Activated naive CD4-positive, alpha-beta T cell treated with anti-CD3 and anti-CD28 coated beads, Interleukin-2, amount 50 U/mL, for 16 hours (primary cell): ENCODE measurements around the gene CCDC81.
"Not testable (repeated sequence)": the region's sequence is repeated elsewhere in the genome, so short reads cannot be mapped to it uniquely, and the experiment has no call there.

Experiments used
- DNase-seq: peaks from one replicate; pipeline ENCODE4 v3.0.0-alpha.2; 2020

Gene CCDC81

GRCh38 chr11:86388198-86388597, 13.5 kb downstream of the CCDC81 start:
- DNase-seq = no peak

- no peak for DNase-seq
Observed at GRCh38 chr11:86390487-86390886, 15.8 kb downstream of the CCDC81 start.

GRCh38 chr11:86395061-86395551, 20.4 kb downstream of the CCDC81 start:
- DNase-seq = no peak

GRCh38 chr11:86396396-86396795, 21.7 kb downstream of the CCDC81 start:
- DNase-seq = no peak

GRCh38 chr11:86397351-86397750, 22.7 kb downstream of the CCDC81 start:
- no peak for DNase-seq

GRCh38 chr11:86398106-86398505, 23.4 kb downstream of the CCDC81 start:
- DNase-seq = no peak

DNA sequence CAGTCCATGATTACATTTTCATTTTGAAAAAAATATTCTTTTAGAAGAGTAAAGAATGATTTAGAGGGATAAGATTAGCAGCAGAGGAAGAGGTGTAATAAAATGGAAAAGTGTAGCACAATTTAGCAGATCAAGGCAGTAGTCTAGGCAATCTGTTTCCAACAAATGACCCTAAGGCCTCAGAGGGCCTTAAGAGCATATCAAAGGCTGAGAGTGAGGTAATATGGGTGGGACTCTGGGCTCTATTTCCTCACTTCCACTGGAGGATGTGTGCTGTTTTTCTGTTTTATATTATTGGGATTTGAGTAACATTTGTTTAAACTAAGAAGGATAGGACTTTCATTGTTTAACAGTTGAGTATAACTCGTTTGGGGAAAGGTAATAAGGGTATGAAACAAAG, 28.8 kb downstream of the CCDC81 start:
- DNase-seq = no peak

GRCh38 chr11:86408845-86409244, 34.2 kb downstream of the CCDC81 start:
- DNase-seq = no peak

DNA sequence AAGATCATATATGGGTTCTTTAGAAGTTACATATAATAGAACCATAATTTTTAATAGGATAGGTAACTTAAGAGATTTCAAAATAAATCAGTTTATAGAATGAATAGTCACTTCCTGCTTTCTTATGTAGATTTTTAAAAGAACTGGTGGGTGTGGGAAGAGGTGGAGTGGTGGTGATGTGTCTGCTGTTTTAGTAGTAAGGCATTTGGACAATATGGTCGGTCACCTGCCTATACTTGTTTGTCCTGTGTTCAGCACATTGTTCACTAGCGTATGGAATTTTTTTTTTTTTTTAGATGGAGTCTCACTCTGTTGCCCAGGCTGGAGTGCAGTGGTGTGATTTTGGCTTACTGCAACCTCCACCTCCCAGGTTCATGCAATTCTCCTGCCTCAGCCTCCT, 39.3 kb downstream of the CCDC81 start:
- no peak for DNase-seq

DNA sequence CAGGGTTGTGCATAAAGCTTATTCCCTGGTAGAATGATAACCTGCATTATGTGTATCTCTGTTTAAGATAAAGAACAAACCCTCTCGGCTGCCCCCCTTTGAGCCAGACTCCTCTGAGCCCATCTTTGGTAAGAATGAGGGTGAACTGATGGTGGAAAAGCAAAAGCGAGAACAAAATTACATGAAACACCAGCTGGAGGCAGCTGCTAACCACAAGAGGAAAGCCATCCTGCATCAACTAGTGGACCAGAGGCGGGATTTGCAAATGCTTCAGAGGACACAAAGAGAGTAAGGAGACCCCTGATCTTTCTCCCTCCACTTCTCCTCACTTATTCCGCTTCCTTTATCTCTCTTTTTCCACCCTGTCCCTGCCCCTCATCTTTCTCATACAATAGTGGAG, 40.3 kb downstream of the CCDC81 start:
- no peak for DNase-seq

DNA sequence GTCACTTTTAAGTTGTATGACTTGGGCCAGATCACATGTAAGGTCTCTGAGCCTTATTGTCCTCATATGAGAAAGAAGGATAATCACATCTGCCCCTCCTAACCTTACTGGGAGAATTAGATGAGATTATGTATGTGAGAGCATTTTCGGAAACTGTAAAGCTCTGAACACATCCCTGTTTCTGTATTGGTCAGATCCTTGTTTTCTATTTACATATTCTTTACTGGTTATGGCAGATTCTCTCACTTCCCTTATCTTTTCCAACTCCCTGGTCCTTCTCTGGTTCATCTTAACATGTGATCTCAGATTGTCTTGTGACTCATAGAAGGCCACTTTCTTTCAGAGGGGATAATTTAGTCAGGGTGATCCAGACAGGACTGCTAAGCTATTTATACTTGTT, 41.8 kb downstream of the CCDC81 start:
- no peak for DNase-seq

DNA sequence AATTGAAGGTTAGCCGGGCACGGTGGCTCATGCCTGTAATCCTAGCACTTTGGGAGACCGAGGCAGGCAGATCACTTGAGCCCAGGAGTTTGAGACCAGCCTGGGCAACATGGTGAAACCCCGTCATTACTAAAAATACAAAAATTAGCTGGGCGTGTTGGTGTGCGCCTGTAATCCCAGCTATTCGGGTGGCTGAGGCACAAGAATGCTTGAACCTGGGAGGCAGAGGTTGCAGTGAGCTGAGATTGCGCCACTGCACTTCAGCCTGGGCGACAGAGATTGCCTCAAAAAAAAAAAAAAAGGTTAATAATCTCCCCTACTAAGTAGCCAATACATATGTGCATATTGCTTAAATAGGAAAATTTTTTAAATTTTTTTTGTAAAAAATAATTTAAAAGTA, 42.3 kb downstream of the CCDC81 start:
- DNase-seq = not testable (repeated sequence)

- DNase-seq = no peak
Observed at GRCh38 chr11:86418106-86418505, 43.4 kb downstream of the CCDC81 start.

GRCh38 chr11:86418513-86418912, 43.8 kb downstream of the CCDC81 start:
- no peak for DNase-seq

- no peak for DNase-seq
Observed at GRCh38 chr11:86418917-86419316, 44.2 kb downstream of the CCDC81 start.

GRCh38 chr11:86421946-86422345, 47.3 kb downstream of the CCDC81 start:
- no peak for DNase-seq

DNA sequence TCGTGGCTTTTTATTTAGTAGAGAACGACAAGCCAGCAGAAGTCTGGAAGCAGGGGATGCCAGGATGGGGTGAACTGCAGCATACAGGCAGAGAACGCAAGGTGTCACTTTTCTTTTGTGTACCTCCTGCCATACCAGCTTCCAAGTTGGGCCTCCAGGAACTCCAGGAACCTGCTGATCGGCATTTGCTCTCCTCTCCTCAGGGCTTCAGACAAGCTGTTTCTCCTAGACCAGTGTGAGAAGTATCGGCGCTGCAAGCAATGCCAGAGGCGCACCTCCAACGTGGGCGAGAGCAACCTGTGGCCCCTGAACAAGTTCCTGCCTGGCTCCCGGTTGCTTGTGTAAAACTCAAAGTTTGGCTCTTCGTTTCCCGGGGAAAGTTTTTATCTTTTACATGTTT, 47.7 kb downstream of the CCDC81 start:
- no peak for DNase-seq

GRCh38 chr11:86423488-86423887, 48.8 kb downstream of the CCDC81 start:
- DNase-seq = not testable (repeated sequence)

- DNase-seq = no peak
Observed at GRCh38 chr11:86427441-86427840, 52.8 kb downstream of the CCDC81 start.

DNA sequence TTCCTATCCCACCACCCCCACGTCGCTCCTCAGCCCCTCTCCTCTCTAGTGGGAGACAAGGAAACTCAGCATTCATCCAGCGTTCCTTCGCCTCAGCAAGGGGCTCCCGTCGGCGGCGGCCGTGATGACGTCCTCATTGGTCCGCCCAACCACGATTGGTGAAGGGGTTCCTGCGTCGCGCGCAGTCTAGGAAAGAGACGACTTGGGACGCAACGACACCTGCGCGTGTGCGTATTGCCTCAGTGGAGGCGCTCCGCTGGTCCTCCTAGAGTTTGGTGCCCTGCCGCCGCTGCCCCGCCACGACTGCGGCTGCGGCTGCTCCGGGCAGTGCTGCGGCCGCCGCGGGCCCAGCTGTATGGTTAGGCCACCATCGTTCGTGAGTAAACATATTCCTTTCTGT, 56.6 kb downstream of the CCDC81 start:
- DNase-seq = no peak

GRCh38 chr11:86433361-86434095, 58.8 kb downstream of the CCDC81 start:
- DNase-seq = not testable (repeated sequence)

DNA sequence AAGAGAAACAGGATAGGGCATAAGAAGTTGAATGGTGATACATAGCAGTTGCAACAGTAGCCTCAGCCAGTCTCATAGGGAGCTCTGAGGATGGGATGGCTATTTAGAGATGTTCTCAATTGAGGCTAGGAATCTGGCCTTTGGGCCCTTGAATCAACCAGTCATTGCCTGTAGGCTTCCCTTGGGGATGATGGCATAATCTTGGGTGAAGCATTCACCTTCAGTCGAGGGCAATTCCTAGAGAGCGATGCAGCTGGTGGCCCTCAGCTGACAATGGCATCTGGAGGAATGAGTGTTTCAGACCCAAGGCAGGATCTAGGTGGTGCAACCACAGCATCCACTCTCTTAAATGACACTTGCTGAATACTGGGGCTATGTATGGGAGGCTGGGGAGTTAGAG, 61.0 kb downstream of the CCDC81 start:
- DNase-seq = no peak

DNA sequence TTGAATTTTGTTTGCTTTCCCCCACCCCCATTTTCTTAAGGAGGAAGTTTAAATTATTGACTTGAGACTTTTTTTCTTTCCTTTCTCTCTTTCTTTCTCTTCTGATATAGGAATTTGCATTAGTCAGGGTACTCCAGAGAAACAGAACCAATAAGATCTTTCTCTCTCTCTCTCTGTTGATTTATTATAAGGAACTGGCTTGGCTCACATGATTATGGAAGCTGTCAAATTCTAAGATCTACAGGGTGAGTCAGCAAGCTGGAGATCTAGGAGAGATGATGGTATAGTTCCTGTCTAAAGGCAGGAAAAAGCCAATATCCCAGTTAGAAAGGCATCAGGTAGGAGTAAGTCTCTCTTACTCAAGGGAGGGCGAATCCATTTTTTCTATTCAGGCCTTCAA, 64.0 kb downstream of the CCDC81 start:
- DNase-seq = no peak

DNA sequence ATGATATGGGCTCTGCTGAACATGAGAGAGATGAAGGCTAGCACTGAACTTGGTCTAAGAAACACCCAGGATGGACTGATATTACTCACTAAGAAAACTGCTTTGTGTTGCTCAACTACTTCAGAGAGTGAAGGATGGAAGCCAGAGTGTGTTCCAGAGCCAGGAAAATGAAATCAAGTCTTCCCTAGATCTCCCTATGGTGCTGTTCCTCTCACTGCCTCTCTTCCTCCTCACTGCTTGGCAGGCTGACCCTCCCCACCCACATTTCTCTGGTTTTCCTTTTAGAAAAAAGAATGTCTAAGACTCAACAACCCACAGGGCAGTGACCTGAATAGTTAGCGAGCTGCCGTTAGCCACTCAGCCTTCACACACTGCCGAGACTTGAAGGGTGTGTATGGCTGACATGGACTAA, 65.6 kb downstream of the CCDC81 start:
- DNase-seq = no peak

DNA sequence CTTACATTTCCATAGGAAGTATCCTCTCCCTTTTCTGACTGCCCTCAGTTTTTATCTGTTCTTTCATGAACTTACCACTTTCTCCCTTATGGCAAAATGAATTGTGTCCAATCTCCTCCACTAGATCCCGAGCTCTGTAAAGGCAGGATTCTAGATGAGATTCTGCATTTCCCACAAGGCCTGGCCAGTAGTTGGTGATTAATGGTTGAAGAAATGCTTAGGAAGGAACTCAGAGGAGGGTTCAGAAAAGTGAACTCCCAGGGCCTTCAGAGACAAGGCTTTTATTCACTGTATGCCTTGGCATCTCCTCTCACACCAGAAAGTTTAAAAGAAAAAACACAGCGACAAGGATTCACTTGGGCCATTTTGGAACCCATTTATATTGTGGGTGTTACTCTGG, 66.2 kb downstream of the CCDC81 start:
- no peak for DNase-seq
